Stimulated activated CD8-positive, alpha-beta memory T cell treated with anti-CD3 and anti-CD28 coated beads, Interleukin-4, amount 100 ng/mL, for 48 hours (primary cell): ENCODE data around the gene CRYL1.

Experiments used
- DNase-seq: peaks from one replicate; pipeline ENCODE4 v3.0.0-alpha.2; 2020

Gene CRYL1

DNA sequence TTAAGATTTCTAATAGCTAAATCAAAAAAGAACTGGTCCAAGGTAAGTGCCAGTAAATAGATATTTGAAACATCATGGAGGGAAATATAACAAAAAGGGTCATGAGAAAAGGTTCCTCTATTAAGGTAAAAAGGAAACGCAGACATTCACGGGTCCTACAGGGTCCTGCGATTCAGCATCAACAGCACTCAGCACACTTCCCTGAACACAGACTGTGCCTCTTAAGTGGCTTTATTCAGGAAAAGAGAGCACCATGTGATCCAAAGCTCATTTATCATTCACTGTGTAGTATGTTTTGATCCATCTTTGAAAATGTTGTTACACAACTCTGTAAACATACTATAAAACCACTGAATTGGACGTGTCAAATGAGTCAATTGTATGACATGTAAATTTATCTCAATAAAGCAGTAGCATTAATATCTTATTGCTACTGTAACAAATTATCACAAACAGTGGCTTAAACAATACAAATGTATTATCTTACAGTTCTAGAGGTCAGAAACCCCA is 33.7 kb downstream of the CRYL1 start:
- DNase-seq, result no peak

GRCh38 chr13:20489185-20489820 is 36.4 kb downstream of the CRYL1 start:
- DNase-seq, result peak; percentile 65

GRCh38 chr13:20487927-20488326 is 37.7 kb downstream of the CRYL1 start:
- DNase-seq, result no peak

DNA sequence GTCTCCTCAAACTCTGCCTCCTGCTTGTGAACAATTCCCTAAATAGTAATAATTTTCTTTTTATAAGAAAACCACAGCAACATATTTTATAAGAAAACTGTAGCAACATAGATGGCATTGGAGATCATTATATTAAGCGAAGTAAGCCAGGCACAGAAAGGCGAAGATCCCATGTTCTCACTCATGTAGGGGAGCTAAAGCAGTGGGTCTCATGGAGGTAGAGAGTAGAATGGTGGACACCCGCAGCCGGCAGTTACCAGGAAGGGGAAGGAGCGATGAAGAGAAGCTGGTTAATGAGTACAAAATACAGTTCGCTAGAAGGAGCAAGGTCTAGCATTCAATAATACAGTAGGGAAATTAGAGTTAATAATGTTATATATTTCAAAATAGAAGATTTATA is 42.9 kb downstream of the CRYL1 start:
- no peak for DNase-seq

- DNase-seq, result no peak
These were observed 43.3 kb downstream of the CRYL1 start for GRCh38 chr13:20482275-20482761.

DNA sequence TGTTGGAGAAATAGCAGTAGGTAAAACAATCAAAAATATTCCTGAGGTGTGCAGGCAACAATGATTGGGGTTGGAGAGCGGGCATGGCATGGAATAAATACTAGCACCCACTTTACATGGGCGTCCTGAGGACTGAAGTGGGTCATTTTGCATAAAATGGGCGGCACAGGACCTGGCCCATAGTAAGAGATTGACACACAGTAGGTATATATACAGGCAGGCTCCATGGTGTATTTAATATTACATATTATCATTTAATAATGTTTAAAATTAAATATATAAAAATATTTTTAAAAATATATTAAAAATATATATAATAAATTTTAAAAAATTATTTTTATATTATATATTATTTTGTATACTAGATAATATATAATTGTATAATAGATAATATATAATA is 48.3 kb downstream of the CRYL1 start:
- no peak for DNase-seq

- DNase-seq, result peak; percentile 70
These were observed 49.5 kb downstream of the CRYL1 start for GRCh38 chr13:20475927-20476691.

- DNase-seq, result no peak
These were observed 51.1 kb downstream of the CRYL1 start for GRCh38 chr13:20474515-20474914.

GRCh38 chr13:20473888-20474287 is 51.8 kb downstream of the CRYL1 start:
- no peak for DNase-seq

- no peak for DNase-seq
These were observed 52.5 kb downstream of the CRYL1 start for GRCh38 chr13:20473139-20473538.

DNA sequence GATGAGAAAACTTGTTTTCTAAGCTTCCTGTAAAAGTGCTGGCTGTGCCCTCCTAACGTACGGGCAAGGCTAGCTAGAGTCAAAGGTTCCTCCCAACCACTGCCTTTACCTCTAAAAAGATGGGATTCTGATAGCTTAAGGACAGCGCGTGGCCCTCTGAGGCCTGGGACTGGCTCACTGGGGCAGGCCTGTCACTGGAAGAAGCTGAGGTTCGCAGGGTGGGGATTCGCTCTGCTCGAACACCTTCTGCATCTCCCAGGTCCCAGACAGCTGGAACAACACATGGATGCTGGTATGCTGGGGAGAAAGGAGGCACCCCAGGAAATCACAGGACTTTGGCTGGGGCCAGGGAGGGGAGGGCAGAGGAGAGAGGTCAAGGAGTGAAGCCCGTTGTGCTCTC is 53.1 kb downstream of the CRYL1 start:
- no peak for DNase-seq

DNA sequence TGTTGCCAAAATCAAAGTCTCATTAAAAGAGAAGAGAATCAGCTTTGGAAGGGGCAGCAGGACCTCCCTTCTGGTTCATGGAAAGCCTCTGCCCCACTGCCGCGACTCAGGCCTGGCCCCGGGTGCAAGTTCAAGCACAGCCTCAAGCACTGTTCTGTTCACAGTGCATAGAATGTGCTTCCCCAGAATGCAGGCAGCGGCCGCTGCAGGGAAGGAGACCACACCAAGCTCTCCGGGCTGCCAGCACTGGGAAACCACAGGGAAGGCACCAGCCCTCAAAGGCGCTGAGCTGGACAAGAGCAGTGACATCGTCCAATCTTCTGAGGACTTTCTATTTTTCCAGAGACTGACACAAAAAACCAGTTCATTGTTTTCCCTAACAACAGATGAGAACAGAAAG is 55.5 kb downstream of the CRYL1 start:
- no peak for DNase-seq

- no peak for DNase-seq
These were observed 59.3 kb downstream of the CRYL1 start for GRCh38 chr13:20466371-20466770.

- DNase-seq, result no peak
These were observed 60.3 kb downstream of the CRYL1 start for GRCh38 chr13:20465218-20465879.

GRCh38 chr13:20462921-20463320 is 62.7 kb downstream of the CRYL1 start:
- no peak for DNase-seq

- DNase-seq, result no peak
These were observed 63.1 kb downstream of the CRYL1 start for GRCh38 chr13:20462533-20462915.

- DNase-seq, result no peak
These were observed 63.7 kb downstream of the CRYL1 start for GRCh38 chr13:20461860-20462532.

- peak; percentile 50 for DNase-seq
These were observed 64.2 kb downstream of the CRYL1 start for GRCh38 chr13:20461481-20461859.

GRCh38 chr13:20460761-20461160 is 64.9 kb downstream of the CRYL1 start:
- DNase-seq, result no peak

GRCh38 chr13:20457670-20458069 is 68.0 kb downstream of the CRYL1 start:
- DNase-seq, result no peak

- DNase-seq, result no peak
These were observed 68.9 kb downstream of the CRYL1 start for GRCh38 chr13:20456737-20457136.

- no peak for DNase-seq
These were observed 74.3 kb downstream of the CRYL1 start for GRCh38 chr13:20451397-20451796.

- DNase-seq, result no peak
These were observed 77.2 kb downstream of the CRYL1 start for GRCh38 chr13:20448470-20448869.
